Measurements from ENCODE around the gene CORO2B. TPM values are rescaled to one million over a fixed set of nuclear protein-coding genes. Genes with fewer than 3 reads are reported as not detected.

CORO2B gene
- total RNA-seq, 2 experiments from 2014 or later = 0.07 to 0.19 TPM

- Mint-ChIP-seq H3K9me3 (no peaks in the 10 kb centered on the region), H3K27me3 (peaks cover 11% of the 10 kb centered on the region), H3K27ac (no peak overlapping the region), H3K4me1 (ENCODE audit: low read depth) (no peaks in the 10 kb centered on the region), H3K4me3 (no peak overlapping the region), H3K36me3 (no peaks in the 10 kb centered on the region)
- ChIA-PET CTCF (no interaction called here), POLR2A (no interaction called here)
- intact Hi-C loops (cut with micrococcal nuclease) = no loop called here
- no peak for DNase-seq
Observed at GRCh38 chr15:68633231-68634121, 54.7 kb downstream of the CORO2B start.

GRCh38 chr15:68634122-68634482 is 55.3 kb downstream of the CORO2B start:
- no peak for DNase-seq
- ChIA-PET POLR2A (no interaction called here), CTCF (interaction anchor here (0.7 kb wide), 1 partner anchor 1025 kb away, joined by 3 read pairs; no protein-coding TSS in a partner anchor)
- Mint-ChIP-seq H3K27me3 (peaks cover 6% of the 10 kb centered on the region), H3K4me3 (no peak overlapping the region), H3K36me3 (no peaks in the 10 kb centered on the region), H3K4me1 (ENCODE audit: low read depth) (no peaks in the 10 kb centered on the region), H3K27ac (no peak overlapping the region), H3K9me3 (no peaks in the 10 kb centered on the region)
- intact Hi-C loops (cut with micrococcal nuclease) = no loop called here

- Mint-ChIP-seq H3K4me3 (no peak overlapping the region), H3K4me1 (ENCODE audit: low read depth) (no peaks in the 10 kb centered on the region), H3K9me3 (no peaks in the 10 kb centered on the region), H3K36me3 (no peaks in the 10 kb centered on the region), H3K27ac (no peak overlapping the region), H3K27me3 (peaks cover 4% of the 10 kb centered on the region)
- no peak for DNase-seq
- POLR2A ChIA-PET = no interaction called here
- intact Hi-C loops (cut with micrococcal nuclease) = no loop called here
- CTCF ChIA-PET = interaction anchor here (0.7 kb wide), 1 partner anchor 1024 kb away, joined by 3 read pairs; no protein-coding TSS in a partner anchor
Observed at GRCh38 chr15:68634531-68634930, 55.7 kb downstream of the CORO2B start.

GRCh38 chr15:68635141-68635540 is 56.3 kb downstream of the CORO2B start:
- no peak for DNase-seq
- ChIA-PET CTCF (interaction anchor here (2.0 kb wide), 1 partner anchor 75 kb away, joined by 7 read pairs; no protein-coding TSS in a partner anchor), POLR2A (no interaction called here)
- no peaks in the 10 kb centered on the region for H3K27me3 Mint-ChIP-seq
- no peaks in the 10 kb centered on the region for H3K4me1 Mint-ChIP-seq (ENCODE audit: low read depth)
- no peak overlapping the region for H3K4me3 Mint-ChIP-seq
- intact Hi-C loops (cut with micrococcal nuclease) = no loop called here
- no peaks in the 10 kb centered on the region for H3K9me3 Mint-ChIP-seq
- no peaks in the 10 kb centered on the region for H3K36me3 Mint-ChIP-seq
- no peak overlapping the region for H3K27ac Mint-ChIP-seq

GRCh38 chr15:68636256-68636655 is 57.5 kb downstream of the CORO2B start:
- DNase-seq = no peak
- POLR2A ChIA-PET = no interaction called here
- CTCF ChIA-PET = interaction anchor here (2.0 kb wide), 1 partner anchor 76 kb away, joined by 7 read pairs; no protein-coding TSS in a partner anchor
- intact Hi-C loops (cut with micrococcal nuclease) = no loop called here
- Mint-ChIP-seq H3K4me1 (ENCODE audit: low read depth) (no peaks in the 10 kb centered on the region), H3K27me3 (no peaks in the 10 kb centered on the region), H3K27ac (no peak overlapping the region), H3K9me3 (no peaks in the 10 kb centered on the region), H3K36me3 (no peaks in the 10 kb centered on the region), H3K4me3 (no peak overlapping the region)

GRCh38 chr15:68637767-68638404 is 59.1 kb downstream of the CORO2B start:
- ChIA-PET POLR2A (no interaction called here), CTCF (interaction anchor here (1.3 to 1.4 kb wide), 2 partner anchors 14 to 36 kb away, joined by 3 to 4 read pairs; no protein-coding TSS in a partner anchor)
- H3K27ac Mint-ChIP-seq = no peak overlapping the region
- no peak overlapping the region for H3K4me3 Mint-ChIP-seq
- no peak for DNase-seq
- H3K36me3 Mint-ChIP-seq = no peaks in the 10 kb centered on the region
- H3K4me1 Mint-ChIP-seq (ENCODE audit: low read depth) = no peaks in the 10 kb centered on the region
- intact Hi-C loops (cut with micrococcal nuclease) = no loop called here
- no peaks in the 10 kb centered on the region for H3K27me3 Mint-ChIP-seq
- no peaks in the 10 kb centered on the region for H3K9me3 Mint-ChIP-seq

GRCh38 chr15:68638953-68639515 is 60.2 kb downstream of the CORO2B start:
- H3K27me3 Mint-ChIP-seq = no peaks in the 10 kb centered on the region
- ChIA-PET POLR2A (no interaction called here), CTCF (interaction anchor here (0.7 to 1.3 kb wide), 2 partner anchors 13 kb away, joined by 3 read pairs; no protein-coding TSS in a partner anchor)
- DNase-seq = no peak
- no peaks in the 10 kb centered on the region for H3K36me3 Mint-ChIP-seq
- no peak overlapping the region for H3K27ac Mint-ChIP-seq
- intact Hi-C loops (cut with micrococcal nuclease) = no loop called here
- no peaks in the 10 kb centered on the region for H3K4me1 Mint-ChIP-seq (ENCODE audit: low read depth)
- no peaks in the 10 kb centered on the region for H3K9me3 Mint-ChIP-seq
- no peak overlapping the region for H3K4me3 Mint-ChIP-seq

- no peaks in the 10 kb centered on the region for H3K4me1 Mint-ChIP-seq (ENCODE audit: low read depth)
- no peak overlapping the region for H3K4me3 Mint-ChIP-seq
- ChIA-PET CTCF (interaction anchor here (0.9 kb wide), 1 partner anchor 35 kb away, joined by 3 read pairs; no protein-coding TSS in a partner anchor), POLR2A (no interaction called here)
- H3K27me3 Mint-ChIP-seq = no peaks in the 10 kb centered on the region
- no peak overlapping the region for H3K27ac Mint-ChIP-seq
- intact Hi-C loops (cut with micrococcal nuclease) = no loop called here
- no peak for DNase-seq
- no peaks in the 10 kb centered on the region for H3K36me3 Mint-ChIP-seq
- H3K9me3 Mint-ChIP-seq = no peaks in the 10 kb centered on the region
Observed at GRCh38 chr15:68639926-68640600, 61.3 kb downstream of the CORO2B start.

- no peak for DNase-seq
- Mint-ChIP-seq H3K4me1 (ENCODE audit: low read depth) (no peaks in the 10 kb centered on the region), H3K9me3 (no peaks in the 10 kb centered on the region), H3K27me3 (peaks cover 3% of the 10 kb centered on the region), H3K36me3 (no peaks in the 10 kb centered on the region), H3K4me3 (no peak overlapping the region), H3K27ac (no peak overlapping the region)
- ChIA-PET CTCF (interaction anchor here (0.9 kb wide), 1 partner anchor 34 kb away, joined by 3 read pairs; no protein-coding TSS in a partner anchor), POLR2A (no interaction called here)
- intact Hi-C loops (cut with micrococcal nuclease) = no loop called here
Observed at GRCh38 chr15:68640791-68641331, 62.1 kb downstream of the CORO2B start.

- no peak overlapping the region for H3K27ac Mint-ChIP-seq
- H3K4me1 Mint-ChIP-seq (ENCODE audit: low read depth) = no peaks in the 10 kb centered on the region
- ChIA-PET POLR2A (no interaction called here), CTCF (interaction anchor here (0.9 kb wide), 1 partner anchor 34 kb away, joined by 3 read pairs; no protein-coding TSS in a partner anchor)
- peaks cover 3% of the 10 kb centered on the region for H3K27me3 Mint-ChIP-seq
- no peaks in the 10 kb centered on the region for H3K9me3 Mint-ChIP-seq
- H3K4me3 Mint-ChIP-seq = no peak overlapping the region
- H3K36me3 Mint-ChIP-seq = no peaks in the 10 kb centered on the region
- no peak for DNase-seq
- intact Hi-C loops (cut with micrococcal nuclease) = no loop called here
Observed at GRCh38 chr15:68641376-68641775, 62.6 kb downstream of the CORO2B start.

GRCh38 chr15:68642491-68642845 is 63.7 kb downstream of the CORO2B start:
- intact Hi-C loops (cut with micrococcal nuclease) = no loop called here
- no peaks in the 10 kb centered on the region for H3K36me3 Mint-ChIP-seq
- ChIA-PET CTCF (interaction anchor here (1.4 to 2.7 kb wide), 2 partner anchors 9 to 92 kb away, joined by 4 to 7 read pairs; no protein-coding TSS in a partner anchor), POLR2A (no interaction called here)
- H3K9me3 Mint-ChIP-seq = no peaks in the 10 kb centered on the region
- H3K4me1 Mint-ChIP-seq (ENCODE audit: low read depth) = no peaks in the 10 kb centered on the region
- no peak overlapping the region for H3K27ac Mint-ChIP-seq
- peaks cover 3% of the 10 kb centered on the region for H3K27me3 Mint-ChIP-seq
- DNase-seq = no peak
- H3K4me3 Mint-ChIP-seq = no peak overlapping the region

All from activated CD4-positive, alpha-beta memory T cell treated with anti-CD3 and anti-CD28 coated beads for 36 hours (primary cell).